Skeletal muscle tissue (tissue), 4 donors: ENCODE data around the gene RERE. TPM values are rescaled to one million over a fixed set of nuclear protein-coding genes. Genes with fewer than 3 reads are reported as not detected.

Experiments used
- H3K27ac ChIP-seq: one replicate; pipeline ENCODE4 v1.7.0; 2013; ENCODE audit warnings: mild to moderate bottlenecking, low read depth, low read length, inconsistent platforms
- H3K27me3 ChIP-seq, 3 donors: one replicate each; pipeline ENCODE4 v1.7.0; 2013; ENCODE audit warnings: low read length in 3 of 3; ENCODE audit not compliant: control insufficient read depth in 3 of 3, insufficient read depth in 3 of 3
- H3K36me3 ChIP-seq, 3 donors: one replicate each; pipeline ENCODE4 v1.7.0; 2013; ENCODE audit warnings: low read length in 3 of 3; ENCODE audit not compliant: control insufficient read depth in 3 of 3, insufficient read depth in 3 of 3
- H3K4me1 ChIP-seq, 3 donors: one replicate each; pipeline ENCODE4 v1.7.0; 2013; ENCODE audit warnings: low read length in 3 of 3, mild to moderate bottlenecking in 3 of 3; ENCODE audit not compliant: control insufficient read depth in 3 of 3, insufficient read depth in 3 of 3
- H3K4me3 ChIP-seq, 3 donors: one replicate each; pipeline ENCODE4 v1.7.0; 2013; ENCODE audit warnings: low read length in 3 of 3
- H3K9ac ChIP-seq, 3 donors: one replicate each; pipeline ENCODE4 v1.7.0; 2013; ENCODE audit warnings: low read length in 3 of 3, mild to moderate bottlenecking in 3 of 3, moderate library complexity in 2 of 3, low read depth in 1 of 3
- H3K9me3 ChIP-seq, 3 donors: one replicate each; pipeline ENCODE4 v1.7.0; 2013; ENCODE audit warnings: low read length in 3 of 3; ENCODE audit not compliant: control insufficient read depth in 3 of 3
- total RNA-seq: library from RNA; depleted of rRNA; stranded (reverse); fragments of >200 nt; gene quantifications from one replicate; pipeline ENCODE4 v1.2.3, GENCODE V29; 2014
- donor health status: Osteomylitis.

Gene RERE
- total RNA-seq, 1 donor from 2014 or later = 212 TPM

DNA sequence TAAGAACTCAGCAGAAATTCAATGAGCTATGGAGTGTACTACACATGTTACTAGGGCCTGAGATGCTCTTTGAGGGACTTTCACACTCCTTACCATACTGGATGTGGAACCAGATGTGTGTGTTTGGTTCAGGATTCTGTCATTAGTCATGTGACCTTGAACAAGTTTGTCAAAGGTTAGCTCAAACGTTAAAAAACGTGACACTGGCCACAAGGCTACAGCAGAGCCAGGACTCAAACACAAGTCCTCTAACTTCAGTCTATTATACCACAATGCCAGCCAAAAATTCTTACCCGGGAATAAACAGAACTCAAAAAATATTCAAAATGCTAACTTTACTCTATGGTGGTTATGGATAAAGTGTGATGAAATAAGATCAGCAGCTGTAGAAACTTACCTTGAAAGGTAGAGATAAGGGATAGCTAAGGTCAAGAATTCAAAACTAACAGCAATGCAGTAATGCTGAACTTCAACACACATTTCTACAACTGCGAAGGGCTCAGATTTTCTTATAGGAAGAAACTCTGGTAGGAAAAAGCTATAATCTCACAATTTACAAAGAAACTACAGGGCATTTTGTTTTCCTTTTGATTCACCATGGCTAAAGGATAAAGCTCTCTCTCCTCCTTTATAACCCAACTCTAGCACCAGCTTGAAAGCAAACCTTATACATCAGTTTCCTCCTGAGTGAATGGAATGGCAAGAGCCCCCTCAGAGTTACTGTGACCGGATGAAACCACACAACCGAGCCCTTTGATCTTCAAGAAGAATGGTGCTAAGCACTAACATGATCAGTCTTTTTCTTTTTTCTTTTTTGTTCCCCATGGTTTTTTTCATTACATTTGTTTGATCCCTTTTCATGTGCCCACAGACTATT is 265.6 kb downstream of the RERE start:
- H3K9me3 ChIP-seq = no peaks in the 10 kb centered on the region
- no peaks in the 10 kb centered on the region for H3K27me3 ChIP-seq
- peaks cover 0 to 5% (median 4%) of the 10 kb centered on the region in 3 donors for H3K36me3 ChIP-seq
- H3K4me3 ChIP-seq = no peak overlapping the region
- no peak overlapping the region for H3K9ac ChIP-seq
- peaks cover 2 to 9% (median 4%) of the 10 kb centered on the region in 3 donors for H3K4me1 ChIP-seq
- no peak overlapping the region for H3K27ac ChIP-seq

DNA sequence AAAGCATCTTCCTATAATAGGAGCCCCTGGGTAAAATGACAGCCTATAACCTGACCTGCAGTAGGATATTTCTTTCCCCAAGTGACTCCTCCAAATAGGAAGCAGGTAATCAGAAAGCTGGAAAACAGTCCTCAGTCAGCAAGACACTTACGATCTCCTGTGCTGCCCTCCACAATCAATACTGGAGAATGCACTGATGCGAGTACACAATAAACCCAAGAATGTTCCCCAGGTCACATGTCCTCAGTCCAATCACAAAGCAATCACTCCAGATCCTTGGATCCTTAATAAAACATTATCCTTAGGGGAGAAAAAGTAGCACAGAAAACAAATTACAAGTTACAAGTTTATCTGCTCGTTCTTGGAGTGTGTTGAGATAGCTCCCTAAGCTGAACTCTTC is 266.4 kb downstream of the RERE start:
- no peak overlapping the region for H3K27ac ChIP-seq
- no peak overlapping the region for H3K9ac ChIP-seq
- H3K36me3 ChIP-seq = peaks cover 0 to 5% (median 0%) of the 10 kb centered on the region in 3 donors
- H3K27me3 ChIP-seq = no peaks in the 10 kb centered on the region
- no peaks in the 10 kb centered on the region for H3K9me3 ChIP-seq
- H3K4me1 ChIP-seq = peaks cover 2 to 9% (median 4%) of the 10 kb centered on the region in 3 donors
- H3K4me3 ChIP-seq = no peak overlapping the region

DNA sequence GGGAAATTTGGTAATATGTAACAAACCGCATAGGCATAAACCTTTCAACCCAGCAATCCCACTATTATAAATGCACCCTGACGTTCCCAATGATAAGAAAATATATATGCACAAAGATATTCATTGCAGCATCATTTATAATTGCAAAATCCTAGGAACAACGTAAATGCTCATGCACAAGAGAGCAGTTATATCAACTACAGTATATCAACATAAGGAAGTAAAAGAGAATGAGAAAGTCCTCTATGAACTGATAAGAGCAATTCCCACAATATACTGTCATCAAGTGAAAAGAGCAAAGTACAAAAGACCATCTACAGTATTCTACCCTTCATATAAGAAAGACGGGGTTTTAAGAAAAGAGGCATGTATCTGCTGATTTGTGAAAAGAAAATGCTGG is 269.6 kb downstream of the RERE start:
- Histone ChIP-seq H3K9me3 (no peaks in the 10 kb centered on the region), H3K27me3 (no peaks in the 10 kb centered on the region), H3K36me3 (peaks cover 0 to under 1% (median 0%) of the 10 kb centered on the region in 3 donors), H3K27ac (no peak overlapping the region), H3K9ac (no peak overlapping the region), H3K4me1 (peaks cover 0 to 2% (median 0%) of the 10 kb centered on the region in 3 donors), H3K4me3 (no peak overlapping the region)

DNA sequence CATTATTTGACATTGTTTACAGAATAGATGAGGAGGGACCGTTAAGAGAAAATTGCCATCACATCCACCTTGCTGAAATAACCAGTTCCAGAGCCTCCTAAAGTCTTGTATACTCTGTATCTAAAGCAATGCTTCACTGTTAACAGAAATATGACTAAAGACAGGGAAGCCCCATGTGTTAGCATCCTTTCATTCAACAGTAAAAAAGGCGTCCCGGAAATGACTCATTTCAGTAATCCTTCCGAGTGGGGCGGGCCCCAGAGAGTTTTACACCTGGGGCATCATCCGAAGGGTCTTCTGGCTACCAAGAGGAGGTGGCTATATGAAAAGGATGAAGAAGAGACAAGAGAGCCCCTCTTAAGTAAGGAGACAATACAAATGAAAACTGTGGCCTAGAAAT is 272.4 kb downstream of the RERE start:
- no peak overlapping the region for H3K4me3 ChIP-seq
- H3K27me3 ChIP-seq = no peaks in the 10 kb centered on the region
- H3K4me1 ChIP-seq = peaks cover 0 to 3% (median 0%) of the 10 kb centered on the region in 3 donors
- H3K36me3 ChIP-seq = no peaks in the 10 kb centered on the region
- no peak overlapping the region for H3K27ac ChIP-seq
- H3K9ac ChIP-seq = no peak overlapping the region
- no peaks in the 10 kb centered on the region for H3K9me3 ChIP-seq

DNA sequence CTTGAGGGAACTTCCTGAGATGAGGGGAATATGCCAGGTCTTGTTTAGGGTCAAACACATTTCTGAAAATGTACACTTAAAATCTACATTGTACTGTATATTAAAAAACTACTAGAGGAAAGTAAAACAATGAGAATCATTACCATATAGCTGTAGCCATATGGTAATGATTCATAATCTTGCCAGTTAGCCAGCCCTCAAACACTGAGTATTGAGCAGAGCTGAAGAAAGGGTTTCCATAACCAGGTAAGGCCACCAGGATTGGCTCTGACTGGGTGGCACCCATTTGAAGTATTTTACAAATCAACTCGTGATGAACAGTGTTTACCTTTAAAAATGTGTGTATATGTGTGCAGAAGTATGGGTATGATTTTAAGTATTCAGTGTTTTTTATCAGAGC is 272.8 kb downstream of the RERE start:
- no peak overlapping the region for H3K27ac ChIP-seq
- no peaks in the 10 kb centered on the region for H3K36me3 ChIP-seq

DNA sequence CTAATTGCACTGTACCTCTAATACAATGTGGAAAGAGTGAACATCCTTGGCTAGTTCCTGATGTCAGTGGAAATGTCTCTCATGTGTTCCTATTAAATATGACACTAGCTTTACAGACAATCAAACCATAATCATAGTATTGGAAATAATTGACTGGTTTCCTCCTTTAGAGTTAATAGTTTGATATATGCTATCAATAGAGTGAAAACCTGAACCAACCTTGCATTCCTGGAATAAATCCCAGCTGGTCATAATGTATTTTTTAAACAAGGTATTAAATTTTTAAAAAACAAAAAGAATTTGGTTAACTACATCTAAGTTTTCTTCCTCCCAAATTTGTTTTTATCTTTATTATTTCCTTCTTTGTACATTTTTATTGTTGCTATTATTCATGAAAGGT is 273.5 kb downstream of the RERE start:
- H3K9ac ChIP-seq = no peak overlapping the region
- H3K27ac ChIP-seq = no peak overlapping the region
- no peaks in the 10 kb centered on the region for H3K36me3 ChIP-seq
- no peaks in the 10 kb centered on the region for H3K9me3 ChIP-seq
- peaks cover 0 to 3% (median 0%) of the 10 kb centered on the region in 3 donors for H3K4me1 ChIP-seq
- no peak overlapping the region for H3K4me3 ChIP-seq
- no peaks in the 10 kb centered on the region for H3K27me3 ChIP-seq

More for the DNA sequence above, 272.8 kb downstream of the RERE start:
- Histone ChIP-seq H3K9ac (no peak overlapping the region), H3K9me3 (no peaks in the 10 kb centered on the region), H3K4me1 (peaks cover 0 to 3% (median 0%) of the 10 kb centered on the region in 3 donors), H3K27me3 (no peaks in the 10 kb centered on the region), H3K4me3 (no peak overlapping the region)

DNA sequence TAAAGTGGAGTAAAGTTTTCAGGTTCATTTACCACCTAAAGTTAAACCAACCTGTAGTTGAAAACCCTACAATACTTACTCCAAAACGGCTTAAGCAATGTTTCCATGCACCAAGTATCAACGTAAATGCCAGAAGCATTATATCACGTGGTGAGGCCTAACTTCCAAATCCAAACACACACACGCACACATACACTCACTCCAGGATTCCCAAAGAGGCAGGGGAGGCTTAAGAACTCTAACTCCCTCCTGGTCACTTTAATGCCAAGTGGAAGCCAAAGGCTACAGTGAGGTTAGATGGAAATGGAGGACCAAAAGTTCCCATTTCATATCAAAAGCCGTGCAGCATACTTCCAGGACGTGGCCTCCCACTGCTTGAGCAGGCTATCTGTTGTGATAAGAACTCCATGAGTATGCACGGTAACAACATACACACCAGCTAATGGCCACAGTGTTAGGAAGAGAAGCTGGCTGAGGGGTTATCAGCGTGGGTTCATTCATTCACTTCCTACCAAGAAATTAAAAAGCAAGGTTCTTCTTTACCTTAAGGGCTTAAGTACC is 275.4 kb downstream of the RERE start:
- Histone ChIP-seq H3K36me3 (no peaks in the 10 kb centered on the region), H3K27me3 (no peaks in the 10 kb centered on the region), H3K4me1 (peaks cover 0 to 3% (median 0%) of the 10 kb centered on the region in 3 donors), H3K9me3 (no peaks in the 10 kb centered on the region), H3K27ac (no peak overlapping the region), H3K9ac (no peak overlapping the region), H3K4me3 (no peak overlapping the region)

DNA sequence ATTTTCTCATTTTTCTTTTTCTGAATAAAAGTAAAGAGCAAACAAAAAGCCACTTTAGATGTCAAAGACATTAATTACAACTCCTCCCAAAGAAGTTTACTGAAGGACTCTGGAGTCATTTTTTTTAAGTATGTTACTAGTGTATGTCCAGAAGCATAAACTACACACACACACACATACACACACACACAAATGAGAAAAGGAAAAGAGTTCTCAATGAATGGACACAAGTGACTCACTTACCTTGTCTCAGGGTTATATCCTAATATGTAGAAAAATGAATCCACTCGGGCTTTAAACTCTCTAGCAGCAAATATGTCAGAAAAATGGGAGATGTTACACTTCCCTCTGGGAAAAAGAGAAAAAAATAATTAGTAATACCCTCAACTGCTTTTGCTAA is 276.5 kb downstream of the RERE start:
- no peaks in the 10 kb centered on the region for H3K27me3 ChIP-seq
- no peak overlapping the region for H3K27ac ChIP-seq
- peaks cover 0 to 3% (median 0%) of the 10 kb centered on the region in 3 donors for H3K4me1 ChIP-seq
- no peak overlapping the region for H3K9ac ChIP-seq
- no peaks in the 10 kb centered on the region for H3K36me3 ChIP-seq
- H3K9me3 ChIP-seq = no peaks in the 10 kb centered on the region
- H3K4me3 ChIP-seq = no peak overlapping the region

DNA sequence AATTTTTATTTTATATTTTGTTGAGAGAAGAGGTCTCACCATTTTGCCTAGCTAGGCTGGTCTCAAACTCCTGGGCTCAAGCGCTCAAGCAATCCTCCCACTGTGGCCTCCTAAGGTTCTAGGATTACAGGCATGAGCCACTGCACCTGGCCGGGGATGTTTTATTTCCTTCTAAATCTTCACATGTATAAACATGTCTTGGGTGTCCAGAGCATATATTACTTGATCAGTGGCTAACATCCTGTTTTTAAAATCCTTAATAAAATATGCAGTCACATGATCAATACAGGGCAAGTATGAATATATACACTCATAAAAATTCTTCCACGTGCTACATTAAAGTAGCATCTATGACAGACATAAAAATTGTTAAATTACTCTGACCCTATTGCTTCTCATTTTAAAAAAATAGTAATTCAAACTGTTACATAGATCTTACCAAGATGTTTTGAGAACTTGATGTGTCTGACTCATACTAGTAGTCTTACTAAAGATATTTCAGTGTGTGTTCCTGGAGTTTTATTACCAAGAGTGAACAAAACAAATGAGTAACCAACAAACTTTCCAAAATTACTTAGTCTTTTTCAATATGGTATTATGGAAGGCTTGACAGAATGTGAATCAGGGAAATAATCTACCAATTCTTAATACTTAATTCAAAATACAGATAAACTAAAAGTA is 277.0 kb downstream of the RERE start:
- Histone ChIP-seq H3K9ac (no peak overlapping the region), H3K4me1 (peaks cover 0 to 3% (median 0%) of the 10 kb centered on the region in 3 donors), H3K4me3 (no peak overlapping the region), H3K9me3 (no peaks in the 10 kb centered on the region), H3K27ac (no peak overlapping the region), H3K36me3 (no peaks in the 10 kb centered on the region), H3K27me3 (no peaks in the 10 kb centered on the region)

DNA sequence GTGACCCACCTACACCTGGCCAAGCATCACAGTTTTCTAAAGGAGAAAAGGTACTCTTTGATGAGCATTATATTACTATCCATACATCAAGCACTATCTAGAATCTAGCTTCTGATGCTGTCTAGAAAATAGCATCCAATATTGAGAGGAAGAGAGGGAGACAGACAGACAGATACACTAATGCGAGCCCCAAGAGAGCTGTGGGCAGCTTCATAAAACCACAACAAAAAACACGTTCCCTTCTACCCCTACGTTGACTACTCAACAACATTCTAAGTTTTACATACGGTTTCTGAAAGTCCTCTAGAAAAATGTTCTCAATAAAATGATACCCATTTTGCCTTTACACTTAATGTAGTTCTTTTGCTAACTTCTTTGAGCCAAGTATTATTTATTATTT is 277.8 kb downstream of the RERE start:
- no peaks in the 10 kb centered on the region for H3K36me3 ChIP-seq
- H3K9me3 ChIP-seq = no peaks in the 10 kb centered on the region
- no peak overlapping the region for H3K4me3 ChIP-seq
- no peak overlapping the region for H3K27ac ChIP-seq
- H3K9ac ChIP-seq = no peak overlapping the region
- peaks cover 0 to 3% (median 0%) of the 10 kb centered on the region in 3 donors for H3K4me1 ChIP-seq
- no peaks in the 10 kb centered on the region for H3K27me3 ChIP-seq
